Measurements from ENCODE around the gene GNB5.
"Not testable (repeated sequence)": the region's sequence is repeated elsewhere in the genome, so short reads cannot be mapped to it uniquely, and the experiment has no call there.

Gene GNB5

DNA sequence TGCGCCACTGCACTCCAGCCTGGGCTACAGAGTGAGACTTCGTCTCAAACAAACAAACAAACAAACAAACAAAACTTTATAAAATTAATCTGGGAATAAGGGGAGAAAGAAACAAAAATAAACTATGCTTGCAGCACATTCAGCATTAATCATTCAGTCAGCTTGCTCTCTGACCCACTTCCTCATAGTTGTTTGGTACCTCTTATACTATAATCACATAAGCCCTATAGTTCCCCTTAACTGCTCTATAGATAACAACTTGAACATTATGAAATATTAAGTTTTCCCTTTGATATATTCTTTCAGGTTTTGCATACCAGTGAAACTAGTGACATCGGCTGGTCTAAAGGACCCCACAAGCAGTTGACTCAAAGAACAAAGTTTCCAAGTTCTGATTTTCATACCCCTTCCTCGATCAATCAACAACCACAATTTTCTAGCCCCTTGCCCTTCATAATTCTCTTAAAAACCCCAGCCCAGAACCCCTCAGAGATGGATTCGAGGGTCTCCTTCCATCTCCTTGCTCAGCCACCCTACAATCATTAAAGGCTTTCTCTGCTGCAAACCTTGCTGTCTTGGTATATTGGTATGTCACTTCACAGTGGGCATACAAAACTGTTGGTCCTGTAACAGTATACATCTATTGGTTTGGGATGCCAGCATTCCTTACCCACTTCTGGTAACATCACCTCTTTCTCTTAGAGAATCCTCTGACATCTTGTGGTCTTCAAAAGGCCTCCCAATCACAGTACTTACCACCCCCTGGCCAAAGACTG is 105.0 kb downstream of the GNB5 start:
- DNase-seq, result no peak

DNA sequence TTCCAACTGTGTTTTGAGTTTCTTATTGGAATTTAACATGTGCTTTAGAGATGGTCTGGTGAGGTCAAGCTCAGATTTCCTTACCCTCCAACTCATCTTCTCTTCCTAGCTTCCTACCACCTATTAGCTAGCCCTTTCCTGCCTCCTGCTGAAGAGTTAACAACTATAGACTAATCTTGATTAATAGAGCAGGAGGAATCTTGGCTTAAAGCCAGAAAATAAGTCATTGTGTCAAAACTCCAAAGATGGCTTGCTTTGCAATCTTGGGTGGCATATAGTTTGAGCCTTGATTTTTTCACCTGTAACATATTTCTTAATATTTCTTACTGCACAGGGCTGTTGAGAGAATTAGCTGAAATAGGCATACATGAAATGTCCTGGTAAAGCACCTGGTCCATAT is 105.9 kb downstream of the GNB5 start:
- no peak for DNase-seq

DNA sequence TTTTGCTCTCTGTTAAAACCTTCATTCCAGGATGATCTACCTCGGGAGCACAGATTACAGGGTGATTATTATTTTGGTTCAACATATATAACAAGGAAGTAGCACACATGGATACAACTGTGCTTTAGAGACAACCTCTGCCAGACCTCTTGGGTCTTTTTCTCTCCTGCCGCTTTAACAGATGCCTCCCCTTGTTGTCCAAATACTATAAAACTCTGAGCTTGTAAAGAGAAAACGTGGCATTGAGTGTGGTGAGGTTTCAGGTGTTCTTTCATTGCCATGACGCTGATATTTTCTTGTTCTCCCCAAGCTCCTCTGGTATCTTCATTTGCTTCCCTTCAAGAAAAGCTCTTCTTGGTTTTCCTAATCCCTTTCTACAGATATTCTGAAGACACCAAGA is 107.6 kb downstream of the GNB5 start:
- no peak for DNase-seq

DNA sequence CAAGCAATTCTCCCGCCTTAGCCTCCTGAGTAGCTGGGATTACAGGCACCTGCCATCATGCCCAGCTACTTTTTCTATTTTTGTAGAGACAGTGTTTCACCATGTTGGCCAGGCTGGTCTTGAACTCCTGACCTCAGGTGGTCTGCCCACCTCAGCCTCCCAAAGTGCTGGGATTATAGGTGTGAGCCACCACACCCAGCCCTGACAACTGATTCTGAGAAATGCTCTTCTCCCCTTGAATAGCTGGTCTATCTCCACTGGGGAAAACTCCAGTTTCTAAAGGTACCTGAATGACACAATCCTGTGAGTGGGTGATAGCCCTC is 108.2 kb downstream of the GNB5 start:
- DNase-seq, result not testable (repeated sequence)

DNA sequence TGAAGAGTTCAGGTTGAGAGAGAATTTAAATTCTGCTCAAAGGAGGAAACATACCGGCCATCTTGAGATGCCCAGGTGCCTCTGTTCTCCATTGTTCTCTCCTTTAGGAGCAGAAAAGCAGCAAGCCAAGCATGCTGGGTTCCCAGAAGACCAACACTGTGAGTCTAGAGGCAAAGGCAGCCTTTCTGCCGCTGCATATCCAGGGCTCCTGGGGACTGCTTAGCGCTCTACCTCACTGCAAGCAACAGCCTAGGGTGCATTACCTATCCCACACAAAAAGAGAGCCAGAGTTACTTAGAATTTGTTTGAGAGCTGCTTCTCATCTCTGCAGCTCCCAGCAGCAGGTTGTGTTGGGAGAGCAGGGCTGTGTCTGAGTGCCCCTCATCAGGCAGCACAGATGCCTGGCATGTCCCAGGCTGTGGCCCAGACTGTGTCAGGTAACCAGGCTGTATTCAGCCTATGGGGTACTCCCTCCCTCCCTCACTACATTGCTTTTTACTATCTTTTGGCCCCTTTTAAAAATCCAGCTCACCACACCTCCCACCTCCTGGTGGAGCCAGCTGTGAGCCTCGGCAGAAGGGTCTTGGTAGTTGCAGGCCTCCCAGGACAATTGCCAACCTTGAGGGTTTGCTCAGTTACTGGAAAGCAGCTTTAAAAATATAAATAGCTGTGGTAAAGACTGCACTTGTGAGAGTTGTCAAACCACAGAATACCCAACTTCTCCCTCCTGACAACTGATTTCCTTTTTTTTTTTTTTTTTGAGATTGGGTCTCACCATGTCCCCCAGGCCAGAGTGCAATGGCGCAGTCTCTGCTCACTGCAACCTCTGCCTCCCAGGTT is 108.8 kb downstream of the GNB5 start:
- no peak for DNase-seq

DNA sequence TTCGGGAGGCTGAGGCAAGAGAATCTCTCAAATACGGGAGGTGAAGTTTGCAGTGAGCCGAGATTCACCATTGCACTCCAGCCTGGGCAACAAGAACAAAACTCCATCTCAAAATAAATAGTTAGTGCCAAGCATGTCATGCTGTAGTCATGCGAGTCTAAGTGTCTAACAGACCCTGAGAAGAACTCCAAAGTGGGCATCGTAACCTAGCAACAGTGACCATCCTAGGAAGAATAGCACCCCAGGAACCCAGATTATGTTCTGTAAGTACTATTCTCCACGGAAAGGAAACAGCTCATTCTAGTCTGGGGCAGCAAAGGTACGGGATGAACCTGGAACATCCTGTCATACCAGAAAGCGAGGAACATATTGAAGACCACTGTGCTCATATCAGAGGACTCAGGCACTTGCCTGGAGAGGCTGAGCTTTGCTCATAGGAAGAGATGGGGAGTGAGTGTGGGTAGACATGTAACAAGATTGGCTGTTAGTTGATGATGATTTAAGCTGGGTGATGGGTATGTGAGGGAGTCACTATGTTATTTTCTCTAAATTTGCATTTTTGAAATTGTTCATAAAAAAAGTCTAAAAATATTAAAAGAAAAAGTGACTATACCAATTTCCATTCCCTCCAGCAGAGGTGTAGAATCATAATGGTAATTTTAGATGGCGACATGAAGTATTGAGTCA is 110.3 kb downstream of the GNB5 start:
- no peak for DNase-seq

DNA sequence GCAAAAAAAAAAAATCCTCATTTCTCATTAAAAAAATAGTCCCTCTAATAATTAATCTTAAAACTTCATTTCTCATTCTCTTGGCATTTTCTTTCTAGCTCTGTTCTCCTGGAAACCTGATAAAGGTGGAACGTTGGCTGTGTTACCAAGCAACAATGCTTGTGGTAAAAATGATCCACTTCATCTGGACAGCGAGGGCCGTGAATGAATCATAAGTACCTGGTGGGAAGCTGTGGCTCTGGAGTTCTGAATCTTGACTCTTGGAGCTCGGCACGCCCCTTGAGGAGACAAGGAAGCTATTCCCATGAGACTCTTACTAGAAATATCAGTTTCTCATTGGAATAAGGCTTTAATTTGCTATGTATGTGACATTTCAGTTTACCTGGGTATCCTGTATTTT is 111.2 kb downstream of the GNB5 start:
- no peak for DNase-seq

DNA sequence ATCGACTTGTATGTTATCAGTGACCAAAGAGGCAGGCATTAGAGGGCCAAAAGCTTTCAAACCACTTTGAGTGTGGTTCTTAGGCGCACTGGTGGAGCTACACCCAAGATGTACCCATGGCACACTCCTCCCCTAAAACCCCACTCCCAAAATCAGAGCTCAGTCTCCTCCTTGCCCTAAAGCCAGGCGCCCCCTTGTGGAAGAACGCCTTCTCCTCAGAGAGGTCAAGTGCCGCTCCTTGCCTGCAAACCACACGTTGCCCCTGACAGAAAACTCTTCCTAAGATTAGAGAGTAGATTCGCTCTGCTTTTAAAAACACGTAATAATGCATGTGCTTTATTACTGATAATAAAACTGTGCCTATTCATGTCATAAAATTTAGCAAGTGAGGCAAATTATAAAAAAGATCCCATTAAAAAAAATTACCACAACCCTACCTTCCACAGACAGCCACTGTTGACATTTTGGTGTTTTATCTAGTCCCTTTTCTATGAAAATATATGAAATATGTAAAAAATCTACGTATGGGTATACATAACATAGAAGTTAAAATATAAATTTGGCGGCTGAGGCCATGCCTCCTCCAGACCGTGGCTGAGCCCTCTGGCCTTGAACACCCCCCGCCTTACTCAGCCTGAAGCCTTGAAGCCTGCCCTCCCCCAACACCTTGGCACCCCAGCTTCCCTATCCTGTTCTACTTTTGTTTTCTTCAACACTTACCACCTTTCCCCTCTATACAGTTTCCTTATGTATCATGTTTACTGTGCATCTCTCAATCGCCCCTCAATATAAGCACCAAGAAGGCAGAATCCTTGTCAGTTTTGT is 112.1 kb downstream of the GNB5 start:
- DNase-seq, result peak; percentile 22

DNA sequence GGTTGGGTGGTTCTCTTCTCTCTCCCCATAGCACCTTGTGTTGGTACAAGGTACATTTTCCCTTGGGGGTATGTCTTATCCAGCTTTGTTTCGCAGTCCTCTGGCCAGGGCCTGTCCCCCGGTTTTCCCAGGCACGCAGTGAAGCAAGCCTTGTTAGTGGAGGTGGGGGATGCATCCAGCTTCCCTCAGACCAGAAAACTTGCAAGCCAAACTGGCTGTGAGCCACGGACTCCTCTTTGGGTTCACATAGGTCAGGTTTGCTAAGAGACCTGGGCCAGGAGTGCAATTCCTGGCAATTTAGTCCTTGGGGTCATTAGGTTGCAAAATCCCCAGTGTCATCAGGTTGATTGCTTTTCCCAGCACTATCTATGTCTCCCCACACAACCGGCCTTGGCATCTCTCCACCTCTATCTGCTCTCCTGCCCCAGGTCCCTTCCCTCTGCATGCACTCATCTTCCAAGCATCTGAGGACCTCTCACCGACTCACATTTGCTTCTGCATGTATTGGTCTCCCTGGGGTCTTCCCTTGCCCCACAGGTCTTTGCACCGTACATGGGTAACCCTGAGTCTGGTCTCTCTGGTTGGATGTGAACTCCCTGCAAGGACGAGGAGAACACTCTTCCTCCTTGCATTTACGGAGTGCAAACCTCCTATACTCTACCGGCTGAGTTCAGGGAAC is 112.9 kb downstream of the GNB5 start:
- DNase-seq, result no peak

DNA sequence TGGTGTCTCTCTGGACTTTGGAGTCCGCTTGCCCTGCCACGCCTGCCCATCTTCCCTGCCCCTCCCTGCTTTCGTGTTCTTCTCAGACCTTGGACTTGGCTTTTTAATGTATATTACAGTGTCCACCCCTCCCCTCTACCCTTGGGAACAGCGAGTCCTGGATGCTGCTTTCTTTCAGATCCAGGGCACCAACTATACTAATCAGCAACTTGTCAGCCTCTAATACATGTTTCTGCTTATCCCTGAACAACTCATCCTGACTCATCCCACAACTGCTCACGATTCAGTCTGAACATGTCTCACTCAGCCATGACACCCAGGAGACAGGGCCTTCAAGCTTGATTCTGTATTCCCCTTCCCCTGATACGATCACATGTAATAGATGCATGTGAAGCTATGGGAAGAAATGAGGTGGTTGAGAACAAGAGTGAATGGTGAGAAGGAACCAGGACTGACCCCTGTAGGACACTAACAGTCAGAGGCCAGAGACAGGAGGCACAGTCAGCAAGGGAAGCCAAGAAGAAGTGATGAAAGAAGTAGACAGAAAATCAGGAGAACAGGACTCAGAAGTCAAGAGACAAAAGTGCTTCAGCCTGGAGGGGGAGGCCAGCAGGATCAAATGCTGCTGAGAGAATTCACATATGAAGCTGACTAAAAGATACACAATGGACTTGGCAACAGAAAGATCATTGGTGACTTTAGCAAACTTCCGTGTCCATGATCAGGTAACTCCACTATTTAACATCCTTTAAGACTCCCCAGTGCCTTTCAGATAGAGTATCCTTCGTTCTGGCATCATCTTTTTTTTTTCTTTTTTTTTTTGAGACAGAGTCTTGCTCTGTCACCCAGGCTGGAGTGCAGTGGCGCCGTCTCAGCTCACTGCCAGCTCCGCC is 114.1 kb downstream of the GNB5 start:
- no peak for DNase-seq

DNA sequence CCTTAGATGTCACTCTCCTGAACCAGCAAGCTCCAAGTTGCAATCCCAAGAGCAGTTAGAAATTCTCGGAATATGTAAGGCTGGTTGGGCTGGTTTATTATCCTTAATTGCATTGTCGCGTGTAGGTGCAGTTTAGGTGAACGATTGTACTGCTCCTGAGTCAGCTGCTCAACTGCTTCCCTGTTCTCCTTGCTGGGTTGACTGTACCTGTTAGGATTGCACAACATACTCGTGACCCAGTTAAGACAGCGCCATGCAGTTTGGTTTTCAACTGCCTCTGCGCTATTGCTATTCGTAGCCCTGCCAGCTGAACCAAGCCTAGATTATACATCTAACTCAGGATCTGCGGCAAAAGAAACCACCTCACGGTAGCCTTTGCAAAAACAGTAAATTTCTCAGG is 119.6 kb downstream of the GNB5 start:
- DNase-seq, result no peak

DNA sequence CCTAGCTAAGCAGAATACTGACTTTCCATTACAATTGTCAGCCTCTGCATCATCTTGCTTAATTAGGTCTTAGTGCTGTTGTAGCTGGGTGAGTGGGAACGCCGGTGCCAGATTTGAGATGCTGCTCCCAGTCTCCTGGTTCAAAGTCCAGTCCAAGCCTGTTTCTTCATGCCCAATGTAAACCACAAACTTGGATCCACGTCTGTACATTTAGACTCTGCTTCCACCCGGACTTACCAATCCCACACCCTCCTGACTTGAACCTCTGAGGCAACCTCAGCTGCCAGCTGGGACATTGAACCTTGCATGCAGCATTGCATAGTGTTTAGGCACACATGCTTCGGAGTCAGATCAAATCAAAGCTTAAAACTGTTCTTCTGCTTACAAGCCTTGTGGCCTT is 121.6 kb downstream of the GNB5 start:
- DNase-seq, result no peak

DNA sequence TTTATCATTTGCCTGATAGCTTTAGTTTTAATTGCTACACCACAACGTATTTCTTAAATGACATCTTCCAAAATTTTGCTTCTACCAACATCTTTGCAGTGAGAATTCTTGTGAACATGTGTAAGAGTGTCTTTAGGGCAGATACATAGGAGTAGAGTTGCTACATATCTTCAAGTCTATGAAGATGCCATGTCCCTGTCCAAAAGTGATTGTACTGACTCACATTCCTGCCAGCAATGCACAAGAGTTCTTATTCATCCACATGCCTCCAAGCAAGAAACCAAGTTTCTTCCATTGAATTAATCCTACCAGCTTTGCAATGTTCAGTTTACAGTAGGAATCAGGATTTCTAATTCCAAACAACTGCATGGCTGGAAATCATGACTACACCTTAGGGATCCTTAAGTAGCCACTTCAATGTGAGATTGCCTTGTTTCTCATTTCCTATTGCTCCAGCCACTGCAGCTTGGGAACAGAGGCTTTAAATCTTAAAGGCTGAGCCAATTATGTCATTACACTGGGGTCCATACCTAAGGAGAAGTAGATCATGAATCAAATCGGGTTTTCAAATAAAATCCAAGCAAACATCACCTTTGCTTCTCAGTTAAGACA is 123.1 kb downstream of the GNB5 start:
- no peak for DNase-seq

DNA sequence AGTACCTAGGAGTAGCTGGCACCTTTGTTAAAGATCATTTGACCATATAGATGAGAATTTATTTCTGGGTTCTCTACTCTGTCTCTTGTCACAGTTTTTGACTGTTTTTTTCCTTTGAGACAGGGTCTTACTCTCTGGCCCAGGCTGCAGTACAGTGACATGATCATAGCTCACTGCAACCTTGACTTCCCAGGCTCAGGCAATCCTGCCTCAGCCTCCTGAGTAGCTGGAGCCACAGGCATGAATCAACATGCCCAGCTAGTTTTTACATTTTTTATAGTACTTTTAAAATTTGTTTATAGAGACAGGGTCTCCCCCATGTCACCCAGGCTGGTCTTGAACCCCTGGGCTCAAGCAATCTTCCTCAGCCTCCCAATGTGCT is 123.7 kb downstream of the GNB5 start:
- DNase-seq, result no peak

DNA sequence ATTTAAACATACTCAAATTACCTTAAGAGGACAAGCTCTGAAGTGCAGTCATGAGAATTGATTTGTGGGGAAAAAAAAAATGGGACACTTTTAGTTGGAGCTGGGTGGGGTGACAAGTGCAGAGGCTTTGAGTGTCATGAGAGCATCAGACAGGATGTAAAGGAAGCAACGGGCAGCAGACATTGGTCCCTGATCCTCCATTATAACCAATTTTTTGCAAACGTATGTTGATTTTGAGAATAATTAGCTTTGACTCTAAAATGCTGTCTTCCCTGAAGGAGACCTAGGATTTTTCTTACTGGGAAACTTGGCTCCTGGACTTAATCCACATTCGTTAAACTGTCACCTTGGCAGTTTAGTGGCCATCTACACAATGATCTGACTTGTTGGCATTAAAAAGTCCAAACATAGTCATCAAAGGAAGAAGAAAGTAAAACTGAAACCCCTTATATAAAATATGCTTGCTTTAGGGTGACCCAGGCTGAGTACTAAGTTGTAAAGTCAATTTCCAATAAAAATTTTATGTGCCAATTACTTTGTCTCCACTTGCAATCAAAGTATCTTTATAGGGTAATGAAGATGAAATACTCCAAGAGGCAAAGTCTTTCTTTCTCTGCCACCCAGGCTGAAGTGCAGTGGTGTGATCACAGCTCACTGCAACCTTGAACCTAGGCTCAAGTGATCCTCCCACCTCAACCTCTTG is 124.2 kb downstream of the GNB5 start:
- DNase-seq, result no peak
